Measurements from ENCODE around the gene ARHGAP26.

- TF ChIP-seq CTCF (IDR thresholded peaks at IDR 0.05) = no peak
- TF ChIP-seq POLR2A (IDR thresholded peaks at IDR 0.05) = no peak
These were observed 187.4 kb downstream of the ARHGAP26 start for GRCh38 chr5:142957528-142957927.
